ENCODE results near the gene ARFIP1. TPM values are rescaled to one million over a fixed set of nuclear protein-coding genes. Genes with fewer than 3 reads are reported as not detected.

ARFIP1 gene
- total RNA-seq, 1 donor: 61.3 TPM

GRCh38 chr4:152951348-152951747 is 171.6 kb downstream of the ARFIP1 start:
- no peak for DNase-seq (ENCODE audit: low read depth)
- no peak for TF ChIP-seq CTCF (IDR thresholded peaks at IDR 0.05; ENCODE audit: insufficient read depth, low read depth, low read length)
- H3K4me3 ChIP-seq (ENCODE audit: low read depth, low read length): no peak overlapping the region

- TF ChIP-seq CTCF (IDR thresholded peaks at IDR 0.05; ENCODE audit: insufficient read depth, low read depth, low read length): no peak
- H3K4me3 ChIP-seq (ENCODE audit: low read depth, low read length): no peak overlapping the region
- no peak for DNase-seq (ENCODE audit: low read depth)
Measured at GRCh38 chr4:152953514-152953913, 173.8 kb downstream of the ARFIP1 start.

GRCh38 chr4:152954741-152955140 is 175.0 kb downstream of the ARFIP1 start:
- TF ChIP-seq CTCF (IDR thresholded peaks at IDR 0.05; ENCODE audit: insufficient read depth, low read depth, low read length): no peak
- no peak overlapping the region for H3K4me3 ChIP-seq (ENCODE audit: low read depth, low read length)

GRCh38 chr4:152956147-152956546 is 176.4 kb downstream of the ARFIP1 start:
- TF ChIP-seq CTCF (IDR thresholded peaks at IDR 0.05; ENCODE audit: insufficient read depth, low read depth, low read length): no peak

More at GRCh38 chr4:152954741-152955140, 175.0 kb downstream of the ARFIP1 start:
- no peak for DNase-seq (ENCODE audit: low read depth)

GRCh38 chr4:152956650-152957436 is 177.1 kb downstream of the ARFIP1 start:
- TF ChIP-seq CTCF (IDR thresholded peaks at IDR 0.05; ENCODE audit: insufficient read depth, low read depth, low read length): no peak
- H3K4me3 ChIP-seq (ENCODE audit: low read depth, low read length): no peak overlapping the region
- peak; percentile 75 for DNase-seq (ENCODE audit: low read depth)

More at GRCh38 chr4:152956147-152956546, 176.4 kb downstream of the ARFIP1 start:
- no peak for DNase-seq (ENCODE audit: low read depth)
- H3K4me3 ChIP-seq (ENCODE audit: low read depth, low read length): no peak overlapping the region

GRCh38 chr4:152957437-152958171 is 177.8 kb downstream of the ARFIP1 start:
- no peak overlapping the region for H3K4me3 ChIP-seq (ENCODE audit: low read depth, low read length)
- peak; percentile 23 for TF ChIP-seq CTCF (IDR thresholded peaks at IDR 0.05; ENCODE audit: insufficient read depth, low read depth, low read length)
- DNase-seq (ENCODE audit: low read depth): peak; percentile 20
